Liver (tissue), 2 donors: ENCODE results near the gene PMS1.

ENCODE experiments used
- MAX ChIP-seq: IDR thresholded peaks from 2 replicates; pipeline ENCODE4 v1.6.1; 2016; ENCODE audit warnings: antibody characterized with exemption
- TF ChIP-seq, protein P1 (sequence below): fragments of 150-350 bp; IDR thresholded peaks from 2 replicates; pipeline ENCODE4 v1.5.1; 2017; ENCODE audit warnings: improper control_type of control experiment, low read depth, low read length; ENCODE audit not compliant: missing input control
- donor health status: healthy.

DNA sequence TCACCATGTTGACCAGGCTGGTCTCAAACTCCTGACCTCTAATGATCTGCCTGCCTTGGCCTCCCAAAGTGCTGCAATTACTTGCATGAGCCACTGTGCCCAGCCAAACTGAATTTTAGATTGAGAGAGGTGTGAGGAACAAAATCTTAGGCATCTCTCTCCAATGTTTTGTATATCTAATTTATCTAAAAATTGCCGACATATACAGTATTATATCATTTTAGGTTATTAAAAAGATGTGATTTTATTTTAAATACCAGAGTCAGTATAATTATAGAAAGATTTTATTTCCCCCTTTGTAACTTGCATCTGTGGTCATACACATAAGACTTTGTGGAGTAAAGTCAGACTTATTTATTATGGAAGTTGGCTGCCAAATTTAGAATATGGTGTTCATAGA is 10.1 kb downstream of the PMS1 start:
- TF ChIP-seq MAX, result no peak
- TF ChIP-seq, protein P1, sequence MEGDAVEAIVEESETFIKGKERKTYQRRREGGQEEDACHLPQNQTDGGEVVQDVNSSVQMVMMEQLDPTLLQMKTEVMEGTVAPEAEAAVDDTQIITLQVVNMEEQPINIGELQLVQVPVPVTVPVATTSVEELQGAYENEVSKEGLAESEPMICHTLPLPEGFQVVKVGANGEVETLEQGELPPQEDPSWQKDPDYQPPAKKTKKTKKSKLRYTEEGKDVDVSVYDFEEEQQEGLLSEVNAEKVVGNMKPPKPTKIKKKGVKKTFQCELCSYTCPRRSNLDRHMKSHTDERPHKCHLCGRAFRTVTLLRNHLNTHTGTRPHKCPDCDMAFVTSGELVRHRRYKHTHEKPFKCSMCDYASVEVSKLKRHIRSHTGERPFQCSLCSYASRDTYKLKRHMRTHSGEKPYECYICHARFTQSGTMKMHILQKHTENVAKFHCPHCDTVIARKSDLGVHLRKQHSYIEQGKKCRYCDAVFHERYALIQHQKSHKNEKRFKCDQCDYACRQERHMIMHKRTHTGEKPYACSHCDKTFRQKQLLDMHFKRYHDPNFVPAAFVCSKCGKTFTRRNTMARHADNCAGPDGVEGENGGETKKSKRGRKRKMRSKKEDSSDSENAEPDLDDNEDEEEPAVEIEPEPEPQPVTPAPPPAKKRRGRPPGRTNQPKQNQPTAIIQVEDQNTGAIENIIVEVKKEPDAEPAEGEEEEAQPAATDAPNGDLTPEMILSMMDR, result no peak
